NCI-H2227 (cell line): ENCODE measurements around the gene MBOAT7.
"Not testable (repeated sequence)": the region's sequence is repeated elsewhere in the genome, so short reads cannot be mapped to it uniquely, and the experiment has no call there.

ENCODE experiments used
- DNase-seq: peaks from one replicate; lab custom pipeline; 2025; ENCODE audit not compliant: unreplicated experiment; lab: John Stamatoyannopoulos, UW

The MBOAT7 gene

GRCh38 chr19:54209058-54209810 is 19.9 kb upstream of the MBOAT7 start:
- no peak for DNase-seq

- no peak for DNase-seq
Observed at GRCh38 chr19:54208784-54209057, 19.3 kb upstream of the MBOAT7 start.

DNA sequence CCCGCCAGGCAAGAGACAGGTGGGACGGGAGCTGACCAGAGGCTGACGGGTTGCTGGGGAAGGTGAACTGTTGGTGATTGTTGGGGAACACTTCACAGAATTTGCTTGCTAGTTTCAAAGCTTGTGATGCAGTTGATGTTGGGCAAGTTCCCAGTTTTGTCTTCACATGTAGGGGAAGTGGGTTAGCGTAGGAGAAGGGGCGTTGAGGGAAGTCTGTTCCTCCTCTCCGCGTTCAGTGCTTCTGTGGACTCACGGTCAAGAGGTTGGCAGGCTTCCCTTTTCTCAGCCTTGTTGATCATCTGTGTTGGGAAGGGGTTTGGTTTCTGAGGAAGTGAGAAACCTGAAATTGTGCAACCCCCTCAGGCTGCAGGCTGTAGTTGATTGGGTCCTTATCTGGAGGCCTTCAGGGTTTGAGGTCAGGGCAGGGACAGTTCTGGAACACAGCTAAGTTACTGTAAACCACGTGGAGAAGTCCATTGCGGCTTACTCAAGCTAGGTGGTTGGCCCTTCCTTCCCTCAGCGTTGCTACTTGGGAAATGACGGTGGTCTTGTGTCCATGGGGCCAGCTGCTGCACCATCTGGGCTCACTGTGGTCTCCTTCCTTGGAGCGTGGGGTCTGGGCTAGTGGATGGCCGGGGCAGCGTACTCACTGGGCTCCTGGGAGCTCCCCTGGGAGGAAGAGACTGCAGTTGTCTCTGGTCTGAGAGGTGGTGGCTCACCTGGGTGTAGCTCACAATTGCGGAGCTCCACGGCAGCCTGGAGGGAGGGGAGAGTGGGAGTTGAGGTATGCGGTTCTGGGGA is 18.8 kb upstream of the MBOAT7 start:
- no peak for DNase-seq

GRCh38 chr19:54207676-54207982 is 18.2 kb upstream of the MBOAT7 start:
- no peak for DNase-seq

GRCh38 chr19:54207193-54207592 is 17.8 kb upstream of the MBOAT7 start:
- DNase-seq = not testable (repeated sequence)

DNA sequence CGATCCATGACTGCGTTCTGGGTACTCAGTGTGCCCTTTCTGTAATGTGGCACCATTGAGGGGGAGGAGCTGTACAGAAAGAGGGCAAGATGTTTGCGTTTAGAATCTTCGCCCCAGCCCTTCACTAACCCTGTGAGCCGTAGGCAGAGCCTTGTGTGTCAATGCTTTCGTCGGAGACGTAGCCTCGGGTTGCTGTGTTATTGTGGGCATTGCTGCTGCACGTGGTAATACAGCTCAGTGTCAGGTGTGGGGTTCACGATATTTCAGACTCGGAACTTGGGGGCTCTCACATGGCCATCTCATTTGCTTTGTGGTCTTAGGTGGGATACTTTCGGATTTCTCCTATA is 17.4 kb upstream of the MBOAT7 start:
- DNase-seq = no peak

DNA sequence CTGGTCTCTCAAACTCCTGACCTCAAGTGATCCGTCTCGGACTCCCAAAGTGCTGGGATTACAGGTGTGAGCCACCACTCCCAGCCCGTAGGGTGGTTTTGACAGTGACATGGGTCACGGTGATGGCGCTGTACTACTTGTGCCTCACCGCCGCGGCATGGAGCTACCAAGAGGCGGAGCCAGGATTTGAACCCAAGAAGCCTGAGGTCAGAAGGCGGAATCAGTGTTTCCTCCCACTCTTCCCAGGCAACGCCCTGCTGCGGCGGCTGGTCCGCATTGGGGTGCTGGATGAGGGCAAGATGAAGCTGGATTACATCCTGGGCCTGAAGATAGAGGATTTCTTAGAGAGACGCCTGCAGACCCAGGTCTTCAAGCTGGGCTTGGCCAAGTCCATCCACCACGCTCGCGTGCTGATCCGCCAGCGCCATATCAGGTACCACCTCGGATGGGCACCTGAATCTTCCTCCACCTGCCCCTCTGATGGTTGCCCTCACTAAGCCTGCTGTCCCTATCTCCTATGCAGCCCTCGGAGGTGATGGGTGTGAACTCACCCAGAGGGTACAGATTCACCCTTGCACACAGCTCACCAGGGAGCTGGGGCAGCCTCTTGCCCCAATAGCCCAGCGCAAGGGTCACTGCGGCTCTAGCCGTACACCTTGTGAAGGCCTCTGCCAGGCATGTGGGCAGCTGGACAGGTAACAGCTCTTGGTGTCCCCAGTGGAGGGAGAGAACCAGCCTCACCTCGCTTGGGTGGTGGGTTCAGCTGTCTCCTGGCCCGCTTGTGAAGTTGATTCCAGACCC is 16.9 kb upstream of the MBOAT7 start:
- no peak for DNase-seq

GRCh38 chr19:54204767-54205468 is 15.5 kb upstream of the MBOAT7 start:
- DNase-seq = no peak

DNA sequence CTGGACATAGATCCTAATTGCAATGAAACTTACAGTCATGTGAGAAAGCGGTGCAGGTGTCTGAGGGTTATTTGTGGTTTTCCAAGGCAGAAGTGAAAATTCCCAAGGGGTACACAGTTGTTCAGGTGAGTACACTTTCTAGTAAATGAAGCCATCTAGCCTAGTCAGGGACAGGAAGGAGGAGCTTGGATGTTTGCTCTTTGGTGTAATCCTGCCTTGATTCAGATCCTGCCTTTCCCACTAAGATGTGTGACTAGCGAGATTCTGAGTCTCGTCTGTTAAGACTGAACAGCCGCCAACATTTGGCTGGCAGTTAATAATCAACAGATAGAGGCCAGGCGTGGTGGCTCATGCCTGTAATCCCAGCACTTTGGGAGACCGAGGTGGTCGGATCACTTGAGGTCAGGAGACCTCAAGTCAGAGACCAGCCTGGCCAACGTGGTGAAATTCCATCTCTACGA is 13.8 kb upstream of the MBOAT7 start:
- no peak for DNase-seq

DNA sequence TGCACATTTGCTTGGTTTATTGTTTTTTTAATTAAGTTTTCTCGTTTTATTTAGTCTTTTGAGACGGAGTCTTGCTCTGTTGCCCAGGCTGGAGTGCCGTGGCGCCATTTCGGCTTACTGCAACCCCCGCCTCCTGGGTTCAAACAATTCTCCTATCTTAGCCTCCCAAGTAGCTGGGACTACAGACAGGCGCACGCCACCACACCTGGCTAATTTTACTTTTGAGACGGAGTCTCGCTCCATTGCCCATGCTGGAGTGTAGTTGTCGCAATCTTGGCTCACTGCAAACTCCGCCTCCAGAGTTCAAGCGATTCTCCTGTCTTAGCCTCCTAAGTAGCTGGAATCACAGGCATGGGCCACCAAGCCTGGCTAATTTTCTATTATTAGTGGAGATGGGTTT is 12.6 kb upstream of the MBOAT7 start:
- DNase-seq = no peak

GRCh38 chr19:54201172-54201701 is 11.9 kb upstream of the MBOAT7 start:
- DNase-seq = no peak

DNA sequence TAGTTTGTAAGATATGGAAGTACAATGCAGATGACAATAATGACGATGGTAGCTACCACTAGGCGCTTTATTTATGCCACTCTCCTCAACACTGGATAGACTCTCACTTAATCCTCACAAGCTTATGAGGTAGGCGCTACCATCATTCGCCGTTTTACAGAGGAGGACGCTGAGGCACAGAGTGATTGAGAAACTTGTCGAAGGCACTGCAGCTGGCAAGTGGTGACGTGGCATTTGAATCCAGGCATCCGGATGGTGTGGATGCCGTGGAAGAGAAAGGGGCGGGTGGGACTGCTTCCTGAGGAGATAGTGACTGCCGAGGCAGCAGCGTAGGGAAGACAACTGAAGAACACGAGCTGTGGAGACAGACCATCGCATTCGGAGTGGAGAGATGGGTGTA is 10.0 kb upstream of the MBOAT7 start:
- DNase-seq = no peak

GRCh38 chr19:54197121-54197520 is 7.7 kb upstream of the MBOAT7 start:
- no peak for DNase-seq

GRCh38 chr19:54196536-54196935 is 7.2 kb upstream of the MBOAT7 start:
- DNase-seq = no peak

DNA sequence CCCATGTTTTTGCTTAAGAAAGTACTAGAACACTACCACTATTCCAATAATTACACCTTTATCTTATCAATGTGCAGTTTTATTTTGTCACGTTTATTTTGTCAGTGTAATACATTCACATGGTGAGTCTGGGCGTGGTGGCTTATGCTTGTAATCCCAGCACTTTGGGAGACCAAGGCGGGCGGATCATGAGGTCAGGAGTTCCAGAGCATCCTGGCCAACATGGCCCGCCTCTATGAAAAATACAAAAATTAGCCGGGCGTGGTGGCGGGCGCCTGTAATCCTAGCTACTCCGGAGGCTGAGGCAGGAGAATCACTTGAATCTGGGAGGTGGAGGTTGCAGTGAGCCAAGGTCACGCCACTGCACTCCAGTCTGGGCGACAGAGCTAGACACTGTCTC is 5.1 kb upstream of the MBOAT7 start:
- DNase-seq = not testable (repeated sequence)

- no peak for DNase-seq
Observed at GRCh38 chr19:54193011-54193410, 3.6 kb upstream of the MBOAT7 start.

- no peak for DNase-seq
Observed at GRCh38 chr19:54191811-54192453, 2.6 kb upstream of the MBOAT7 start.

DNA sequence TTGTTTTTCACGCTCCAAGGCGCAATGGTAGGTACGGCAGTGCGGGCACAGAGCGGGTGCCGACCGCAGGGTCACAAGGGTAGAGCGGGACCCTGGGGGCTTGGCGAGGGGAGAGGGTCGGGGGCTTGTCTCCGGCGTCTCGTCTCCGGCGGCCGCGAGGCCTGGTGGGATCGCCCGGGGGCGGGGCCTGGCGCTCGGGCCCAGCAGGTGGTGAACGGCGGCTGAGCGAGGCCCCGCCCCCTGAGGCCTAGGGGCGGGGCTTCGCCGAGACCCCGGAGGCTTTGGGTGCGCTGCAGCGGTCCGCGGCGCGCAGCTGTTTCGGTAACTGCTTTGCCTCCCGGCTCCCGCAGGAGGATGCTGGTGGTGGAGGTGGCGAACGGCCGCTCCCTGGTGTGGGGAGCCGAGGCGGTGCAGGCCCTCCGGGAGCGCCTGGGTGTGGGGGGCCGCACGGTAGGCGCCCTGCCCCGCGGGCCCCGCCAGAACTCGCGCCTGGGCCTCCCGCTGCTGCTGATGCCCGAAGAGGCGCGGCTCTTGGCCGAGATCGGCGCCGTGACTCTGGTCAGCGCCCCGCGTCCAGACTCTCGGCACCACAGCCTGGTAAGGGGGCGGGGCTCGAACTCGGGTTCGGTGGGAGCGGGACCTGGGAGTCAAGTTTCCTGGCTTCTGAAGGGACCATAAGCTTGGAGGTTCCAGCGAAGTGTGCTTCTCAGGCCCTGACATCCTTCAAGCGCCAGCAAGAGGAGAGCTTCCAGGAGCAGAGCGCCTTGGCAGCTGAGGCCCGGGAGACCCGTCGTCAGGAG is 1.8 kb upstream of the MBOAT7 start, which contains the start of gene TSEN34:
TSS of gene TSEN34 (plus strand) at position 298 of the 800 bp plus-strand sequence. CDS start at position 355, 57 bp downstream.
- DNase-seq = peak; percentile 99

DNA sequence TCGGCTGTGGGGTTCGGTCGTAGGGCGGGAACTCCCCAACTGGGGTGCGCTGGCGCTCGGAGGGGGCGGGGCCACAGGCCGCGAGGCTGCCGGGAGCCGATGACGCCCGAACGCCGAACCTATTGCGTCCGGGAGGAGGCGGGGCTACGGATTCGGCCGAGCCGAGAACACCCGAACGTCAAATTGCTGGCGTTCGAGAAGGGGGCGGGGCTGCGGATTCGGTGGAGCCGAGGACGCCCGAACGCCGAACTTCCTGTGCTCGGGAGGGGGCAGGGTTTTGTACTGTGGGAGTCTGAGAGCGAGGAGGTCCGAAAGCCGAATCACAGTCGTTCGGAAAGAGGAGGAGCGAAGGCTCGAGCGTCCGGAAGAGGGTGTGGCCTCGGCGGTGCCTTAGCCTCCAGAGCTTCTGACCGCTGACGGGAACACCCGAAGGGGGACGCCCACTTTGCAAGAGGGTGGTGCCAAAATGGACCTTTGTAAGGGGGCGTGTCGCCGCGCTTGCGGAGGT is 1.2 kb upstream of the MBOAT7 start:
- DNase-seq = peak; percentile 100
